K562 (cell line): ENCODE results near the gene TSEN54. TPM values are rescaled to one million over a fixed set of nuclear protein-coding genes. Genes with fewer than 3 reads are reported as not detected.
A peak's percentile ranks its signal among the peaks of the same experiment; 100 is the strongest.

Source experiments
- ATAC-seq: fragments of 200-7000 bp; cut with Tn5 transposase; 3 replicates; pipeline ENCODE4 v1.9.1; 2020; ENCODE audit warnings: moderate library complexity
- BruUV-seq: library from RNA; stranded (reverse); fragments of 400-500 nt; replicated peaks from 2 replicates; lab custom pipeline; 2021; lab: Mats Ljungman, UMichigan
- CTCF ChIA-PET: fragments of 300-600 bp; formaldehyde crosslinking; extraction: SDS; loops from one replicate; lab custom pipeline; 2021; ENCODE audit warnings: low intra/inter-chr PET ratio; lab: Yijun Ruan, JAX
- POLR2A ChIA-PET: fragments of 300-600, 350-650 bp; sonication (Branson Sonifier 250); formaldehyde crosslinking; extraction: SDS; loops from one replicate; lab custom pipeline; 2021; ENCODE audit warnings: antibody characterized with exemption, inconsistent platforms; lab: Yijun Ruan, JAX
- DNase-seq, 4 experiments: peaks; one replicate each; pipeline versions ENCODE4 v3.0.0 to v3.0.0-alpha.2; 2011 to 2018; ENCODE audit warnings: low spot score in 3 of 4, mixed read lengths in 3 of 4; ENCODE audit errors: extremely low read depth in 1 of 4
- FAIRE-seq: peaks from 2 replicates; lab custom pipeline; 2011; peaks lifted over from hg19 to GRCh38; lab: Jason Lieb, UNC
- H2AFZ ChIP-seq: 2 replicates; pipeline ENCODE4 v1.6.0; 2011; ENCODE audit warnings: low read depth, low read length, control low read depth, inconsistent platforms
- H3K27ac ChIP-seq: fragments of 200-600 bp; 3 replicates; pipeline ENCODE4 v1.8.0; 2011; ENCODE audit warnings: low read depth, mild to moderate bottlenecking, control low read depth, inconsistent platforms, low read length, moderate library complexity, mixed read lengths; ENCODE audit errors: extremely low read depth
- H3K27me3 ChIP-seq, 2 experiments: fragments of 300-600 bp in 1 of 2; 2 replicates in 1 of 2; 3 replicates in 1 of 2; pipeline versions ENCODE4 v1.6.0 to v1.8.0; 2011; ENCODE audit warnings: inconsistent platforms in 2 of 2, low read length in 2 of 2, mild to moderate bottlenecking in 1 of 2, mixed read lengths in 1 of 2, moderate library complexity in 1 of 2; ENCODE audit not compliant: control insufficient read depth in 2 of 2, insufficient read depth in 2 of 2
- H3K36me3 ChIP-seq: fragments of 300-600 bp; 3 replicates; pipeline ENCODE4 v1.8.0; 2011; ENCODE audit warnings: mild to moderate bottlenecking, low read length, inconsistent platforms; ENCODE audit not compliant: control insufficient read depth, insufficient read depth
- H3K4me1 ChIP-seq, 2 experiments: fragments of 200-600 bp in 1 of 2; replicated peaks in 1 of 2; 2 replicates in 1 of 2; 3 replicates in 1 of 2; pipeline versions ENCODE4 v1.5.1 to v1.8.0; 2011; ENCODE audit warnings: inconsistent platforms in 2 of 2, low read length in 2 of 2, mild to moderate bottlenecking in 1 of 2, mixed read lengths in 1 of 2, moderate library complexity in 1 of 2; ENCODE audit not compliant: control insufficient read depth in 2 of 2, insufficient read depth in 2 of 2
- H3K4me2 ChIP-seq: 2 replicates; pipeline ENCODE4 v1.6.1; 2011; ENCODE audit warnings: low read length, control low read depth, inconsistent platforms, mixed read lengths; ENCODE audit not compliant: insufficient read depth
- H3K4me3 ChIP-seq: fragments of 200-600 bp; sonication (generic), shearing (Covaris generic); 2 replicates; pipeline ENCODE4 v1.5.1; 2016; ENCODE audit warnings: control low read depth, inconsistent platforms
- H3K79me2 ChIP-seq: fragments of 200-600 bp; 3 replicates; pipeline ENCODE4 v1.8.0; 2011; ENCODE audit warnings: low read length, inconsistent platforms; ENCODE audit not compliant: control insufficient read depth, insufficient read depth
- H3K9ac ChIP-seq, 2 experiments: 2 replicates each; pipeline versions ENCODE4 v1.6.0 to v1.6.1; 2011; ENCODE audit warnings: low read depth in 2 of 2, low read length in 2 of 2, control low read depth in 1 of 2, inconsistent platforms in 1 of 2, mild to moderate bottlenecking in 1 of 2, mixed read lengths in 1 of 2; ENCODE audit not compliant: insufficient read depth in 1 of 2
- H3K9me1 ChIP-seq: one replicate; pipeline ENCODE4 v1.6.0; 2011; ENCODE audit warnings: inconsistent platforms, mild to moderate bottlenecking, low read length, moderate library complexity; ENCODE audit not compliant: control insufficient read depth, insufficient read depth
- H3K9me3 ChIP-seq: replicated peaks from 2 replicates; pipeline ENCODE4 v1.5.1; 2011; ENCODE audit warnings: low read depth, low read length, inconsistent platforms; ENCODE audit not compliant: control insufficient read depth, insufficient read depth
- H4K20me1 ChIP-seq: replicated peaks from 2 replicates; pipeline ENCODE4 v1.6.1; 2011; ENCODE audit warnings: low read length, inconsistent platforms, mixed read lengths; ENCODE audit not compliant: control insufficient read depth, insufficient read depth
- COPS2 ChIP-seq: fragments of 450-650 bp; conservative IDR thresholded peaks from 2 replicates; pipeline ENCODE4 v1.6.1; 2016; ENCODE audit warnings: mild to moderate bottlenecking, moderate library complexity
- ETV5 ChIP-seq: sonication (generic); formaldehyde crosslinking; IDR thresholded peaks from 2 replicates; pipeline ENCODE4 v1.4.0; 2020; ENCODE audit warnings: low read depth, mild to moderate bottlenecking, missing genetic modification reagents
- HSF4 ChIP-seq: fragments of 250-450 bp; sonication (Bioruptor Pico); IDR thresholded peaks from 2 replicates; pipeline ENCODE4 v2.1.2; 2022; ENCODE audit warnings: mild to moderate bottlenecking, moderate library complexity, borderline replicate concordance
- NFIC ChIP-seq: fragments of 450-650 bp; IDR thresholded peaks from 2 replicates; pipeline ENCODE4 v1.6.1; 2017; ENCODE audit warnings: mild to moderate bottlenecking, inconsistent platforms
- NFXL1 ChIP-seq: fragments of 450-650 bp; formaldehyde crosslinking; IDR thresholded peaks from 2 replicates; pipeline ENCODE4 v1.4.0; 2021; ENCODE audit warnings: mild to moderate bottlenecking
- NFYB ChIP-seq: IDR thresholded peaks from 2 replicates; pipeline ENCODE4 v1.6.1; 2011; ENCODE audit warnings: mild to moderate bottlenecking, moderate library complexity; ENCODE audit not compliant: insufficient read length; ENCODE audit errors: extremely low read depth
- RFX1 ChIP-seq: fragments of 450-650 bp; IDR thresholded peaks from 2 replicates; pipeline ENCODE4 v1.6.1; 2016; ENCODE audit warnings: mild to moderate bottlenecking, moderate library complexity
- SREBF1 ChIP-seq: fragments of 150-350 bp; IDR thresholded peaks from 2 replicates; pipeline ENCODE4 v1.6.1; 2014; ENCODE audit warnings: antibody characterized with exemption, low read depth, low read length, borderline replicate concordance
- ZBTB11 ChIP-seq, 3 experiments: fragments of 200-800 bp in 1 of 3; fragments of 250-450 bp in 1 of 3; fragments of 450-650 bp in 1 of 3; sonication (Bioruptor Pico) in 1 of 3; sonication (Bioruptor generic) in 1 of 3; formaldehyde crosslinking in 1 of 3; IDR thresholded peaks; 2 replicates each; pipeline versions ENCODE4 v1.6.1 to v1.8.0; 2016 to 2022; ENCODE audit warnings: mild to moderate bottlenecking in 2 of 3, missing genetic modification characterization in 2 of 3, missing compliant biosample characterization in 1 of 3, moderate library complexity in 1 of 3
- ZKSCAN3 ChIP-seq: fragments of 250-450 bp; sonication (Bioruptor Pico); IDR thresholded peaks from 2 replicates; pipeline ENCODE4 v1.4.0; 2020
- ZNF512 ChIP-seq: IDR thresholded peaks from 2 replicates; pipeline ENCODE4 v1.6.1; 2016; ENCODE audit warnings: missing genetic modification characterization, missing compliant biosample characterization
- WGBS: fragments of 100-300 bp; shearing (Covaris generic); methylation state at CpG from one replicate; pipeline ENCODE4 v1.1.6; 2016; ENCODE audit warnings: low coverage, mixed read lengths; ENCODE audit not compliant: insufficient coverage; ENCODE audit errors: missing lambda C conversion rate; 5-methylcytosine and 5-hydroxymethylcytosine counted together
- in situ Hi-C: fragments of 300-500 bp; cut with MboI; formaldehyde crosslinking; loops from 4 replicates; pipeline ENCODE4 v1.15.0; 2018; ENCODE audit warnings: inconsistent platforms, mixed read lengths
- intact Hi-C: fragments of 100-400 bp; cut with micrococcal nuclease; formaldehyde crosslinking; loops from 2 replicates; pipeline ENCODE4 v1.14.2; 2022
- polyA plus RNA-seq, 8 experiments: library from polyadenylated mRNA; depleted of rRNA in 4 of 8; stranded (reverse) in 5 of 8; unstranded in 3 of 8; fragments of >200 nt; fragmentation: Nextera tagmentation in 2 of 8; fragmentation: Illumina TruSeq in 1 of 8; extraction: Ambion mirVana in 2 of 8; extraction: Trizol in 1 of 8; gene quantifications; 2 replicates each; pipeline versions ENCODE4 v1.2.1 to v1.2.3, GENCODE V29; 2011 to 2014; ENCODE audit warnings: inconsistent platforms in 1 of 8, missing spikeins in 1 of 8
- total RNA-seq, 7 experiments: library from RNA; depleted of rRNA in 6 of 7; stranded (reverse); fragments of >200 nt in 6 of 7; fragmentation: Illumina TruSeq in 2 of 7; extraction: Trizol in 2 of 7; gene quantifications; 2 replicates each; pipeline versions ENCODE4 v1.2.1 to v1.2.3, GENCODE V29; 2011 to 2021; ENCODE audit warnings: low replicate concordance in 1 of 7
- TF ChIP-seq, protein P1 (sequence below), 2 experiments: fragments of 450-650 bp in 1 of 2; sonication (generic) in 1 of 2; formaldehyde crosslinking; conservative IDR thresholded peaks; 2 replicates each; pipeline versions ENCODE4 v1.4.0 to v1.8.1; 2020 to 2022; ENCODE audit warnings: mild to moderate bottlenecking in 1 of 2, missing genetic modification reagents in 1 of 2
- TF ChIP-seq, protein P2 (sequence below): sonication (generic); formaldehyde crosslinking; IDR thresholded peaks from 2 replicates; pipeline ENCODE4 v1.8.0; 2022; ENCODE audit warnings: missing genetic modification reagents, mild to moderate bottlenecking, borderline replicate concordance

TSEN54 gene
- total and polyA plus RNA-seq, 9 of the 15 experiments (the other 6 are each of a cell fraction or from before 2014, with no cell fraction given), result 5.9 to 64.3 (median 48.9) TPM

- H3K27ac ChIP-seq, result no peak overlapping the region
- DNase-seq, result no peak
- ChIA-PET CTCF (no interaction called here), POLR2A (interaction anchor here (1.0 kb wide), 1 partner anchor 45 kb away, joined by 3 read pairs; no protein-coding TSS in a partner anchor)
- H4K20me1 ChIP-seq, result no peaks in the 10 kb centered on the region
- no peaks in the 10 kb centered on the region for H3K27me3 ChIP-seq
- H2AFZ ChIP-seq, result no peak overlapping the region
- H3K9me3 ChIP-seq, result no peaks in the 10 kb centered on the region
- no peaks in the 10 kb centered on the region for H3K79me2 ChIP-seq
- H3K4me2 ChIP-seq, result no peak overlapping the region
- H3K9ac ChIP-seq, result 0 out of 4 replicates have a peak overlapping the region, but pooled peaks of 1 of the 2 experiments have one; percentile 7
- 86% methylated on average over 29 of the region's 35 CpGs for WGBS
- in situ Hi-C loops, result no loop called here
- ATAC-seq, result no peak
- FAIRE-seq, result no peak
- peaks cover 5% of the 10 kb centered on the region; the same call in 1 of the 3 replicates for H3K36me3 ChIP-seq
- H3K9me1 ChIP-seq, result no peaks in the 10 kb centered on the region
- peaks cover 10 to 43% of the 10 kb centered on the region in 2 experiments; a peak in 4 of 5 replicates for H3K4me1 ChIP-seq
- intact Hi-C loops, result no loop called here
- no TSS peak for BruUV-seq
- H3K4me3 ChIP-seq, result no peak overlapping the region
- TF ChIP-seq NFIC (no peak), SREBF1 (no peak), HSF4 (CRISPR knock-in tag) (no peak), COPS2 (no peak), ETV5 (CRISPR knock-in tag) (no peak), NFYB (no peak), ZKSCAN3 (CRISPR knock-in tag) (no peak), NFXL1 (CRISPR knock-in tag) (no peak), RFX1 (no peak), ZBTB11 (CRISPR knock-in tag; IDR thresholded peaks at IDR 0.05) (no peak), ZNF512 (tag) (no peak)
- TF ChIP-seq, protein P1, sequence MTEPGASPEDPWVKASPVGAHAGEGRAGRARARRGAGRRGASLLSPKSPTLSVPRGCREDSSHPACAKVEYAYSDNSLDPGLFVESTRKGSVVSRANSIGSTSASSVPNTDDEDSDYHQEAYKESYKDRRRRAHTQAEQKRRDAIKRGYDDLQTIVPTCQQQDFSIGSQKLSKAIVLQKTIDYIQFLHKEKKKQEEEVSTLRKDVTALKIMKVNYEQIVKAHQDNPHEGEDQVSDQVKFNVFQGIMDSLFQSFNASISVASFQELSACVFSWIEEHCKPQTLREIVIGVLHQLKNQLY (CRISPR knock-in tag; conservative IDR thresholded peaks at IDR 0.05), result no peak
- TF ChIP-seq, protein P2, sequence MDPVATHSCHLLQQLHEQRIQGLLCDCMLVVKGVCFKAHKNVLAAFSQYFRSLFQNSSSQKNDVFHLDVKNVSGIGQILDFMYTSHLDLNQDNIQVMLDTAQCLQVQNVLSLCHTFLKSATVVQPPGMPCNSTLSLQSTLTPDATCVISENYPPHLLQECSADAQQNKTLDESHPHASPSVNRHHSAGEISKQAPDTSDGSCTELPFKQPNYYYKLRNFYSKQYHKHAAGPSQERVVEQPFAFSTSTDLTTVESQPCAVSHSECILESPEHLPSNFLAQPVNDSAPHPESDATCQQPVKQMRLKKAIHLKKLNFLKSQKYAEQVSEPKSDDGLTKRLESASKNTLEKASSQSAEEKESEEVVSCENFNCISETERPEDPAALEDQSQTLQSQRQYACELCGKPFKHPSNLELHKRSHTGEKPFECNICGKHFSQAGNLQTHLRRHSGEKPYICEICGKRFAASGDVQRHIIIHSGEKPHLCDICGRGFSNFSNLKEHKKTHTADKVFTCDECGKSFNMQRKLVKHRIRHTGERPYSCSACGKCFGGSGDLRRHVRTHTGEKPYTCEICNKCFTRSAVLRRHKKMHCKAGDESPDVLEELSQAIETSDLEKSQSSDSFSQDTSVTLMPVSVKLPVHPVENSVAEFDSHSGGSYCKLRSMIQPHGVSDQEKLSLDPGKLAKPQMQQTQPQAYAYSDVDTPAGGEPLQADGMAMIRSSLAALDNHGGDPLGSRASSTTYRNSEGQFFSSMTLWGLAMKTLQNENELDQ (CRISPR knock-in tag), result no peak
Measured at GRCh38 chr17:75570034-75570676, 53.8 kb downstream of the TSEN54 start.
